GM19043 (cell line): ENCODE data around the gene G3BP1.
"Not testable (repeated sequence)": the region's sequence is repeated elsewhere in the genome, so short reads cannot be mapped to it uniquely, and the experiment has no call there.

Experiments used
- ATAC-seq: cut with Tn5 transposase; IDR thresholded peaks from one replicate; pipeline ENCODE4 v1.9.1; 2021; ENCODE audit warnings: low read depth; ENCODE audit not compliant: unreplicated experiment

Gene G3BP1

DNA sequence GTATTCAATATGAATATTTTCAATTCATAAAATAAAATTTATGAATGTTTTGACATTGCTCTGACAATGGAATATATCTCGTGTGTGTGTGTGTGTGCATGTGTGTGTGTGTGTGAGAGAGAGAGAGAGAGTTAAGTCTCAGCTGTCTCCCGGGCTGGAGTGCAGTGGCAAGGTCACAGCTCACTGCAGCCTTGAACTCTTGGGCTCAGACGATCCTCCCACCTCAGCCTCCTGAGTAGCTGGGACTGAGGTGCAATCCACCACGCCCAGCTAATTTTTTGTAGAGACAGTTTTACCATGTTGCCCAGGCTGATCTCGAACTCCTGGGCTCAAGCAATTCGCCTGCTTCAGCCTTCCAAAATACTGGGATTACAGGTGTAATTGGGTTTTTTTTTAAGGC is 16.1 kb downstream of the G3BP1 start:
- ATAC-seq: no peak

DNA sequence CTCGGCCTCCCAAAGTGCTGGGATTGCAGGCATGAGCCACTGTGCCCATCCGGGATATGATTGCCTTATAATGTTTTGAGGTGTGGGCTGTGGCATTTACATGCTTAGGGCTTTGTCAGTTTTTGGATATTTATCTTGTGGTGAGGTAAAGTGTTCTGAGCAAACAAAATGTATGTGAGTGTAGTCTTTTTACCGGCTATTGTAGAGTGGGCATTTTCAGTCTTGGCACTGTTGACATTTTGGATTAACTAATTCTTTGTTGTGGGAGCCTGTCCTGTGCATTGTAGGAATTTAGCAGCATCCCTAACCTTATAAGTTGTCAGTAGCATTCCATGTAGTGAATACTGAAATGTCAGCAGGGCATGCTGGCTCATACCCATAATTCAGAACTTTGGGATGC is 21.6 kb downstream of the G3BP1 start:
- no peak for ATAC-seq

DNA sequence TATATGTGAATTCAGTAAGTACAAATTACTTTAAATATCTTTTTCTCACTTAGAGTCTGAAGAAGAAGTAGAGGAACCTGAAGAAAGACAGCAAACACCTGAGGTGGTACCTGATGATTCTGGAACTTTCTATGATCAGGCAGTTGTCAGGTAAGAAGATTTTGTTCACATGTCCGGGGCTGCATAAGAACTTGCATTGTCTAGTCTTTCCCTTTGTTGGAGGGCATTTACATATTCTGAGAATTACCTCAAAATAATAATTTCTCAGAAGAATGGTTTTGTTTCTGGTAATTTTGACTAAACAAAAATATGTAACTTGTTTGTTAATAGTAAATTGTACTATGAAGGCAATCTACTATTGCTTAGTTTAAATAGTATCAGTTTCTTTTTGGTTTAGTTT is 23.7 kb downstream of the G3BP1 start:
- ATAC-seq: no peak

DNA sequence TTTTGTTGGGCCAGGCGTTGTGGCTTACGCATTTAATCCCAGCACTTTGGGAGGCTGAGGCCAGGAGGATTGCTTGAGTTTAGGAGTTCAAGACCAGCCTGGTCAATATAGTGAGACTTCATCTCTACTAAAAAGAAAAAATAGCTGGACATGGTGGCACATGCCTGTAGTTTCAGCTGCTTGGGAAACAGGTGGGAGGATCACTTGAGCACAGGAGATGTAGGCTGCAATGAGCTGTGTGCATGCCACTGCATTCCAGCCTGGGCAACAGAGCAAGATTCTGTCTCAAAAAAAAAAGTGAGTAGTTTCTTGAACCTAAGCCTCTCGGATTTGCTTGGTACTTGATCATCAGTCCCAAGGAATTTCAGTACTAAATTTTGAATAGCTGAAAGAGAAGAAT is 26.9 kb downstream of the G3BP1 start:
- ATAC-seq: no peak

DNA sequence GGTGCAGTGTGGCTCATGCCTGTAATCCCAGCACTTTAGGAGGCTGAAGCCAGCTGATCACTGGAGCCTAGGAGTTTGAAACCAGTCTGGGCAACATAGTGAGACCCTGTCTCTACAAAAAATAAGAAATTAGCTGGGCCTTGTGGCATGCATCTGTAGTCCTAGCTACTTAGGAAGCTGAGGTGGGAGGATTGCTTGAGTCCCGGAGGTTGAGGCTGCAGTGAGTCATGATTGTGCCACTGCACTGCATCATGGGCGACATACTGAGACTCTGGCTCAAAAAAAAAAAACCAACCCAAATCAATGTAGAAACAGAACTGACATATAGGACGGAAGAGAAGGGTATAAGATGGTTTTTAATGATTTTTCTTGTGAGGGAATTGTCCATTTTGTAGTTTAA is 27.7 kb downstream of the G3BP1 start:
- no peak for ATAC-seq

DNA sequence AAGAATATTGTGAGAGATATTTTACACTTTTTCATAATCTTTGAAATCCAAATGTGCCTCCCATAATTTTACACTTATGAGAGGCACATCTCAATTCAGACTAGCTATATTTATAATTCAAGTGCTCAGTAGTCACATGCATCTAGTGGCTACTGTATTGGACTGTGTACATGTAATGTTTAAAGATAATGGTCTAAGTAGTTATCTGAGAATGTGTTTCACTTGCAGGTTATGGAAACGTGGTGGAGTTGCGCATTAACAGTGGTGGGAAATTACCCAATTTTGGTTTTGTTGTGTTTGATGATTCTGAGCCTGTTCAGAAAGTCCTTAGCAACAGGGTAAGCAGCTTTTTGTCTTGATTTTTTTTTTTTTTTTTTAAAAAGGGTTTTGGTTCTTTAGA is 28.8 kb downstream of the G3BP1 start:
- no peak for ATAC-seq

DNA sequence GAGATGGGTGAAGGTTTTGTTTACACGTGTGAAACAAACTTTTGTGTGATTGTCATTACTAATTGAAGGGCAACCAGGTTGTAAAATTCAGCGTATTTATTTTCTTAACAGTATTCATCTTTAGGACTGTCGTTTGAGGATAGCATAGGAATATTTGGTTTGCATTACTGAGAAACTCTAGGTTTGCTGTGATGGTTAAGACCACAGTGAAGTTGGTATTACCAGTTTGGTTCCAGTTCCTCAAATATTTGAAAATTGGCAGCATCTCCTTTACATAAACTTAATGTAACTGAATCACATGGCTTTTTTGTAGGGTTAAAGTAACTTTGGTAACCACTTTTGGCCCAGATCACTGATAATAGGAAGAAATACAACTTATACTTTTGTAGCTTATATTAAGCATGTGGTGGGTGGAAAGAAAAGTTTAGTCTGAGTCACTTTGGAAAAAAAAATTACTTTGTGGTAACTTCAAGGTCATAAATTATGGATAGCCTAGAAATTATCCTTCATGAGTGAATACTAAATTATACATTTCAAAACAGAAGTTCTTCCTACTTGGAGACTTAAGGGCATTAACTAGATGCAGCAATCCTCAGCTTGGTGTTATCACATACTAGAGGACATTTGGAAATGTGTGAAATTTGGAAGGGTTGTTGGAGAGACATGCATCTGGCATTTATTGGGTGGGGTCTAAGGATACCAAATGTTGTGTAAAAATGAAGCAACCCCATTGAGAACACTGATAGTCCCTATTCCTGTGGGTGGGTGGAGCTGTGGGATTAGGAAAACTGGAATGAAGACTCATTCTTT is 33.9 kb downstream of the G3BP1 start:
- no peak for ATAC-seq

DNA sequence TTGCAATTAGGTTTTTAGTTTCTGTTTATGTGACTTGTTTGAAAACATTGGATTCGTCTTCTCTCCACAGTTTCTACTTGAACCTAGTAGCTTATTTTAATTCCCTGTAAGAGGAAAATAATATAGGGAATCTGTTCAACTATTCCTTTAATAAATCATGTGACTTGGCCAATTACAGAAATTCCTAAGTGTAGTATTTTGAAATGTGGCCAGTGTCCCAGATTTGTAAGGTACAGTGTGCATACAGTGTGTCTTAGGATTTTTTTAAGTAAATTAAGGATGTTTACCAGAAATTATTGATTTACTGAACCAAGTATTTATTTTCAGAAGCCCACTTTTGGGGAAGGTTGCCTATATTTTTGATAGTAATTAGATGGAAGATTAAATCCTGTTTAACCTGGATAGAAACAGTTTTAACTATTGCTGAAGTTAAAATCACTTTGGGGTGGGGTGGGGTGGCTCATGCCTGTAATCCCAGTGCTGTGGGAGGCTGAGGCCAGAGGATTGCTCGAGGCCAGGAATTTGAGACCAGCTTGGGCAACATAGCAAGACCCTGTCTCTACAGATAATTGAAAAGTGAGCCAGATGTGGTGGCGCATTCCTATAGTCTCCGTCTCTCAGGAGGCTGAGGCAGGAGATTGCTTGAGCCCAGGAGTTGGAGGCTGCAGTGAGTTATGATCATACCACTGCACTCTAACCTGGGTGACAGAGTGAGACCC is 36.9 kb downstream of the G3BP1 start:
- no peak for ATAC-seq

DNA sequence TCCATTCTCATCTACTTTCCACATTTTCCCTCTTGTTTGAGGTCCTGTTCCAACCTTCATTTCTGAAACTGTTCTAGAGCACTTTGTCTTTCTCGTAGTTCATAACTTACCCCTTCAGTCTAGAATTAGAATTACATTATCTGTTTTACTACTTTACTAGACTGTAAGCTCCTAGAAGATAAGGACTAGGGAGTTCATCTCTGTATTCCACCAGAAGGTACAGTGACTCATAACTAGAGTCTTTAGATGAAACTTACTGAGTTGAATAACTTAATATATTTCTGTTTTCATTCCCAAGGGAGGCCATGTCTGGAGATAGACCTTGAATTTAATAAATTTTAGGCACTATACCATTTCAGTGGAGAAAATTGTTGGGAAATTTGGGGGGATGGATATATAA is 38.7 kb downstream of the G3BP1 start:
- no peak for ATAC-seq

DNA sequence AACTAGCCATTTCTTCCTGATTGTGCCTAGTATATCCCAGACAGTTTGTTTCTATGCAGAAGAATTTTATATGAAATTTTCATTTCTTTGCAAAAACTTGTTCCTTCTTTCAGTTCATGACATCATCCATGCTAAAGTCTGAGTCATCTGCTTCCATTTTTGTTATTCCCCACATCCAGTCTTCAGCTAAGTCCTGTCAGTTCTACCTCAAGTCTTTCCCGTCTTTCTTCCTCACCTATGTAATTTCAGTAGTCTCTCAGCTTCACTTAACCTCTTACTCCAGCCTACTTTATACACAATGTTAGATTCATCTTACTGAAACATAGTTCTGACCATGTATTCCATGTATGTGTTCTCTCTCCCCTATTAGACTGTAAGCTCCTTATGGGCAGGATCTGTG is 39.1 kb downstream of the G3BP1 start:
- ATAC-seq: no peak

DNA sequence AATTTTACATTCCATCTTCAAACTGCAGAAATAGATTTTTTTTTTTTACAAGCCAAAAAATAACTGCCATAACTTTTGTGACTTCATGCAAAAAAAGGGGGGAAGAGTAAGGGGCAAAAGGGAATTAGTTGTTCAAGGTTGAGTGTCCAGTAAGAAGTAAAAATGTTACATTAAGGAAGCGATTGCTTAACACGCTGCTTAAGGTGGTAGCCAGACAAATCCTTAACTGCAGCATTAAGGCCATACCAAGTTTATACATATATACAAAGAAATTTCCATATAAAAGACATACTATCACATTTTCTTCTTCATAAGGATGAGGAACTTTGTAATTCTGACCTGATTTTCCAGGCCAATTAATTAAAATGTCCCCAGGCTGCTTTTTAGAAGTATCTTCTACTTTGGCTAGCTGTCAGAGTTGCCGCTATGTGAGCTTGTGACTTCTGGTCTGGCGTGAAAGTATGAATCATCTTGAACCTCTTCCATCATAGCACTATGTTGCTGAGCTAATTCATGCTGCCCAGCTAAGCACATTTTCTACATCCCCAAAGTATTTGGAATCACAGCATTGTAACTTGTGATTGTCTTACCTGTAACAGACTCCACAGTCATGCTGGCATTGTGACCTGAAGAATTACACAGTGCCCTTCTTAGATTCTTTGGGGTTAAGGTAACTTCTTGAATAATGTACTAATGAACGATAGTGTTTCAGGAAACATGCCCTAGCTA is 40.0 kb downstream of the G3BP1 start:
- ATAC-seq: no peak

DNA sequence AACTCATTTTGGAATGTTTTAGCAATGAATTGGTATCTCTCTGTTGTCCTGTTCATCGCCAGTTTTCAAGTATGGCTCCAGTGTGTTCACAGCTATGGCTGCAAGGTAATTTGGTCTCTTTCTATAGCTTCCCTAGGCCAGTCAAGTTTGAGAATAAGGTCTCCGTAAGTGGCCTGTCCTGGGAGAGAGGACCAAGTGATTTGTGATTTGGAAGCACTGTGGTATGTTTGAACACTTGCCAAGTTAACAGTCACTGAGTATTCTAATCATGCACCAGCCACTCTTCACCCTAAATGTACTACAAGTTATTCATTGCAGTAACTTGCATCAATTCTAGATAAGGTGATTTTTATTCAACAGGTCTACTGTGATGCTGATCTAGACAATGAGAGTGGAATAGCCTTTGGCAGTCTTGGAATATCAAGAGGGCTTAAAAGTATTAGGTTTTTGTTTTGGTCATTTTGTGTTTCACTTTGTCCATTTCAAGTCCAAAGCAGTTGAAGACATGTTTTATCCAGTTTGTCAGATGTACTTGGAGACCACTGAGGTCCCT is 41.1 kb downstream of the G3BP1 start:
- ATAC-seq: no peak

DNA sequence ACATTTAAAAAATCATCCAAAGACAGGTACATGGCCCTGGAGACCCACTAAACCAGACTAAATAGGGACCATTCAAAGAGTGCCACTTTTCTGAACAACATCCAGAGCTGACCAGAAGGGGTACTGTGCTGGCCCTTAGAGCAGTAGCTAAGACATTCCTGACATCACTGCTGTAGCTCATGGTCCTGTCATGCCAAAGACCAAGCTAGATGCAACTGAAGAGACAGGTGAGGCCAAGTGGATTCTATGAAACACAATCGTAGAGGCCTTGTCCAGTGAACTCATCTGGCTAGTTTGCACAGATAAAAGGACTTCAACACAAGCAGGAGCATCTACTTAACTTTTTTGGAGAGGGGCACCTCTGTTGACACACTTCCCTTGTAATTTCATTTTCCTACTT is 43.3 kb downstream of the G3BP1 start:
- no peak for ATAC-seq

DNA sequence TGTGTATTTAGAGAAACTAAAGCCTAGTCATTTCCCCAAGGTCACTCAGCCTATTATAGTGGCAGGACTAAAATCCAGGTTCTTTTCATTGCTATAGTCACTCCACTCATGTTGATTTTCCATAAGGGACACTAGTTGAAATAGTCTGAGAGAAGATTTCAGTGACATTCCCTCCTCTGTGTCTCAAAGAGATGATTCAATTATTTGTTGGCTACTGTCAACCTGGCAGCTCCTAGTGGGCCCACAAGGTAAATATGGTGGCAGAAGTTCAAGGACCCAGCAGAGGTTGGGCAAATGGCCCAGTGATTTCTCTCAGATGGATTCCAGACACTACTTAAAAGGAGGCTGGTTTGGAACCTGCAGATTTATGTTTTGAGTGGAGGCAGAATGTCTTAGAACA is 48.1 kb downstream of the G3BP1 start:
- no peak for ATAC-seq

DNA sequence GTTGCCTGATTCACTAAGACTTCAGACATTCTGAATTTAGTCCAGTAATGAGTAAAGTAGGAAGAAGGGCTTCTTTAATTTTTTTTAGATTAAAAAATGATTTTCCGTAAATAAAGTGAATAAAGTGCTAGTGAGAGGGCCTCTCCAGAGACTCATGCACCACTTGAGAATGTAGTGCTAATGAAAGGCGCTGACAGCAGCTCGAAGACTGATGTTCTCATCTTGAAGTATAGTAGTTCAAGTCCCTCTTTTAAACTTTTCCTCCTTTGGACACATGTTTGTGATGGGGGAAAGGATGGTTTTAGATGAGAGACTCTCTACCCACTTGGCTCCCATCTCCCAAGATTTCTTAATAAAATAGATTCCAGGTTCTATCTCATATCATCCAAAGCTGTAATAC is 48.5 kb downstream of the G3BP1 start:
- ATAC-seq: no peak

DNA sequence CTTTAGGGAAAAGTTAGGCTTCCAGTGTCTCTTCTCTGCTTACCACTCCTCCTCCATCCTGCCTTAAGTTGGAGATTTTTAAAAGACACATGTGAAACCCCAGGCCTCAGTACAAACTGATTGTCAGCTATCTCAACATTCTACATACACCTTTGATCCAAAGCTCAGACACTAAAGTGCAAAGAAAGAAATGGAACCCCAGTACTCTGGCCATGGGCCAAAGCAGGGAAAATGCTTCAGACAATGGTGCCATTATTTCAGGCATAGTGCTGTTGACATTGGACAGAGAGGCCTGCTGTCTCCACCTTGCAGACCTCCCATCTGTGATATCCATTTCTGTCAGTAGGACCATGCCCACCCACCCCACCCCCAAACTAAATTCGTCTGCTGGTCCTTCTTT is 49.1 kb downstream of the G3BP1 start:
- no peak for ATAC-seq

DNA sequence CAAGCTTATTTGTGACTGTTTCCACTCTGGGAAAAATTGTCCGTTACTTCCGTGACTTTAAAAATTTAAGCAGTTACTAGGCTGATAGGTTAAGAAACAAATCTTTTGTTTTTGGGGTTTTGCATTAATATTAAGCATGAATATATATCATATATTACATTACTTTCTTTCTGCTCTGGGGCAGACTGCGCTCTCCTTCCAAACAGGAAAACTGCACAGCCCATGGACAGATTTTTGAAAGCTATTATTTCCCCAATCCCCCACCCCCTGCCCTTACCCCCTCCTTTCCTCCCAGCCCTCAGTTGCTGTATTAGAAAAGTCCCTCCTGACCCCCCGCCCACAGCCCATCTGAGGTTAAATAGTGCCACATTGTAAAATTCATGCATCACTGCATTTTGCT is 50.4 kb downstream of the G3BP1 start:
- ATAC-seq: no peak

DNA sequence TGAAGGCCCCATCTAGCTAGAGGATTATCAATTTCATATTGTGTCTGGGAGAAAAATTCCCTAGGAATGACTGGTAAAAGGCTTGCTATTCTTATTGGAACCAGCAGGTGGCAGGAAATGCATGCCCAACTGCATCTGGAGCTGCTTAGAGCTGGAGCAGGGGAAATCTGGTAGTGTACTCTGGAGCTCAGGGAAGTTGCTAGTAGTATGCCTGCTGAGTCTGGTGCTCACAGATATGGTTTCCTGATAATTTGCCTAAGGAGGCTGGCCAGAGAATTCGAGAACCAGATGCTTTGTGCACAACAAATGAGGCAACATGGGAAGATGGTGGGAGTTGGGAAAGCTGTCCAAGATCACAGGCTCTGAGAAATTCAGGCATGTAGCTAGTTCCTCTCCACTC is 53.7 kb downstream of the G3BP1 start:
- ATAC-seq: peak; percentile 59

DNA sequence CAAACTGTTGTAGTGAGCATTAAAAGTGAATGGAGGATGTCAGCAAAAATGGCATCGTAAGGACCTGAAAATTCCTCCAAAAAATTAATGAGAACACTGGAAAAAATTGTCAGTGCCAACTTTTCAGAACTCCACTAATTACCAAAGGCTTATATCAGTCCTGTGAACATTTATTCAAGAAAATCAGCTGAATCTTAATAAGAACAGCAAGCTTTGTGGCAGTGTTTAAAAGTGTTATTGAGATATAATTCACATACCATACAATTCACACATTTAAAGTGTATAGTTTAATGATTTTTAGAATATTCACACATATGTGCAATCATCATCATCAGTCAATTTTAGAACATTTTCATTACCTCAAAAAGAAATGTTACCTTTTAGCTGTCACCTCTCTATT is 57.6 kb downstream of the G3BP1 start:
- no peak for ATAC-seq

DNA sequence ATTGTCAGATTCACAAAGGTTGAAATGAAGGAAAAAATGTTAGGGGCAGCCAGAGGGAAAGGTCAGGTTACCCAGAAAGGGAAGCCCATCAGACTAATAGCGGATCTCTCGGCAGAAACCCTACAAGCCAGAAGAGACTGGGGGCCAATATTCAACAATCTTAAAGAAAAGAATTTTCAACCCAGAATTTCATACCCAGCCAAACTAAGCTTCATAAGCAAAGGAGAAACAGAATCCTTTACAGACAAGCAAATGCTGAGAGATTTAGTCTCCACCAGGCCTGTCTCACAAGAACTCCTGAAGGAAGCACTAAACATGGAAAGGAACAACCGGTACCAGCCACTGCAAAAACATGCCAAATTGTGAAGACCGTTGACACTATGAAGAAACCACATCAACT is 61.1 kb downstream of the G3BP1 start:
- not testable (repeated sequence) for ATAC-seq

DNA sequence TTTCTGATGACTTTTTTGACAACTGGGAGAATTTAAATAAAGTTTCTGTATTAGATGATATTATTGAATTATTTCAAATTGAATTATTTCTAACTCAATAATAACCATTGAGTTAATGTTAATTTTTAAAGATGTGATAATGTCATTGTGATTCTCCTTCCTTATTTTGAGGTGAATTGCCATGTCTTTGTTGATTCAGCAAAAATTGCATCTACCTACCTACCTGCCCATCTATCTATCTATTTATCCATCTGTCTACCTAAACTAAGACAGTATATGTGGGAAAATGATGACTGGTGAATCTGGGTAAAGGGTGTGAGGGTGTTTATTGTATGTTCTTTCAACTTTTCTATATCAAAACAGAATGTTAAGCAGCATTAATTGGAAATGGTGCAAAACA is 75.0 kb downstream of the G3BP1 start:
- ATAC-seq: no peak
